Measurements from ENCODE around the gene TMEM154. TPM values are rescaled to one million over a fixed set of nuclear protein-coding genes. Genes with fewer than 3 reads are reported as not detected.
A peak's percentile ranks its signal among the peaks of the same experiment; 100 is the strongest.
"Not testable (repeated sequence)": the region's sequence is repeated elsewhere in the genome, so short reads cannot be mapped to it uniquely, and the experiment has no call there.

TMEM154 gene
- total RNA-seq, 4 donors from 2014 or later = 0.44 to 1.8 (median 1.1) TPM

DNA sequence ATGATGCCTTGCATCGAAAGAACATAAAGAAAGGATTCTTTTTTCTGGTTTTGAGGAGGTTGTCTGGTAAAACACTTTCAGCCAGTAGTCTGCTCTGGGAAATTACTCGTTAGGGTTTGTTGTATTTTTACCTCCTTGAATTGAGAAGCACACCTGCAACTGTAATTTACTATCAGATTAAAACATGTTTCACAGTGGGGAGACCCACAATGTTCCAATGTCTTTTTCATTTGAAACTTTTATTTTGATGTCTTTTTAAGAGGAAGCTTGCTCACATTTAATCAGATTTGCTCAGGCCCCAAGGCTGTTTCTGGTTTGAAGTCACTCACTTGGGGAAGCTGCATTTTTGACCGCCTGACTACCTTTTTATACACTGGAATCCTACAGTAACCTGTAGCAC lies 12.0 kb downstream of the TMEM154 start:
- no peaks in the 10 kb centered on the region for H3K36me3 ChIP-seq
- TF ChIP-seq EP300 (IDR thresholded peaks at IDR 0.05) (no peak), CTCF (IDR thresholded peaks at IDR 0.05) (no peak), POLR2A (IDR thresholded peaks at IDR 0.05) (no peak)
- H3K4me3 ChIP-seq = no peak overlapping the region
- 74 to 85% methylated on average over 3 of the region's 3 CpGs for WGBS, 2 donors
- no peaks in the 10 kb centered on the region for H3K9me3 ChIP-seq
- H3K4me1 ChIP-seq = no peaks in the 10 kb centered on the region
- H3K27ac ChIP-seq = no peak overlapping the region
- no peaks in the 10 kb centered on the region for H3K27me3 ChIP-seq
- no peak for DNase-seq (ENCODE audit: low spot score in 2 of 2)

GRCh38 chr4:152666946-152667345 lies 12.9 kb downstream of the TMEM154 start:
- Histone ChIP-seq H3K9me3 (no peaks in the 10 kb centered on the region), H3K27me3 (no peaks in the 10 kb centered on the region), H3K4me3 (no peak overlapping the region), H3K27ac (no peak overlapping the region), H3K36me3 (no peaks in the 10 kb centered on the region), H3K4me1 (peaks cover 0 to 4% (median 0%) of the 10 kb centered on the region in 4 donors)
- TF ChIP-seq EP300 (IDR thresholded peaks at IDR 0.05) = no peak
- TF ChIP-seq CTCF (IDR thresholded peaks at IDR 0.05) = no peak
- no peak for TF ChIP-seq POLR2A (IDR thresholded peaks at IDR 0.05)
- WGBS, 2 donors = 77 to 86% methylated on average over 6 of the region's 6 CpGs
- no peak for DNase-seq (ENCODE audit: low spot score in 2 of 2)

- H3K36me3 ChIP-seq = no peaks in the 10 kb centered on the region
- DNase-seq (ENCODE audit: low spot score in 2 of 2) = no peak
- no peak for TF ChIP-seq CTCF (IDR thresholded peaks at IDR 0.05)
- no peak for TF ChIP-seq POLR2A (IDR thresholded peaks at IDR 0.05)
- no peak for TF ChIP-seq EP300 (IDR thresholded peaks at IDR 0.05)
- no peaks in the 10 kb centered on the region for H3K27me3 ChIP-seq
- H3K4me3 ChIP-seq = no peak overlapping the region
- peaks cover 0 to 4% (median 0%) of the 10 kb centered on the region in 4 donors for H3K4me1 ChIP-seq
- WGBS, 2 donors = 97% methylated on average over 7 of the region's 7 CpGs
- peak overlapping the region in 1 of 4 donors; percentile 27 for H3K27ac ChIP-seq
- H3K9me3 ChIP-seq = no peaks in the 10 kb centered on the region
These were observed 14.0 kb downstream of the TMEM154 start for GRCh38 chr4:152665691-152666395.

GRCh38 chr4:152664067-152664378 lies 15.8 kb downstream of the TMEM154 start:
- not testable (repeated sequence) for H3K4me1 ChIP-seq; DNase-seq (ENCODE audit: low spot score in 2 of 2); H3K9me3 ChIP-seq; H3K36me3 ChIP-seq; H3K4me3 ChIP-seq; H3K27me3 ChIP-seq
- 79 to 84% methylated on average over 5 of the region's 5 CpGs for WGBS, 2 donors
- H3K27ac ChIP-seq = peak overlapping the region in 1 of 4 donors; percentile 40

GRCh38 chr4:152663203-152664066 lies 16.4 kb downstream of the TMEM154 start:
- peak overlapping the region in 1 of 4 donors; percentile 32 for H3K27ac ChIP-seq
- WGBS, 2 donors = 82 to 86% methylated on average over 6 of the region's 6 CpGs
- DNase-seq (ENCODE audit: low spot score in 2 of 2) = no peak
- peaks cover 0 to 14% (median 0%) of the 10 kb centered on the region in 4 donors for H3K9me3 ChIP-seq
- peaks cover 0 to 4% (median 0%) of the 10 kb centered on the region in 4 donors for H3K4me1 ChIP-seq
- TF ChIP-seq POLR2A (IDR thresholded peaks at IDR 0.05) = no peak
- no peak for TF ChIP-seq EP300 (IDR thresholded peaks at IDR 0.05)
- no peak for TF ChIP-seq CTCF (IDR thresholded peaks at IDR 0.05)
- H3K36me3 ChIP-seq = no peaks in the 10 kb centered on the region
- no peaks in the 10 kb centered on the region for H3K27me3 ChIP-seq
- no peak overlapping the region for H3K4me3 ChIP-seq

All from tibial nerve (tissue), 4 donors.